Endothelial cell of umbilical vein (primary cell): Measurements from ENCODE around the gene FUT8. TPM values are rescaled to one million over a fixed set of nuclear protein-coding genes. Genes with fewer than 3 reads are reported as not detected.

Experiments
- BruUV-seq: library from RNA; stranded (reverse); fragments of 400-500 nt; replicated peaks from 2 replicates; lab custom pipeline; 2021; lab: Mats Ljungman, UMichigan
- CTCF ChIA-PET: fragments of 300-600, 350-600 bp; sonication (Branson Sonifier 250); formaldehyde crosslinking; loops from one replicate; lab custom pipeline; 2021; ENCODE audit warnings: antibody characterized with exemption, inconsistent platforms; lab: Charles Lee
- POLR2A ChIA-PET: fragments of 300-600, 350-600 bp; sonication (Branson Sonifier 250); formaldehyde crosslinking; loops from one replicate; lab custom pipeline; 2021; ENCODE audit warnings: antibody characterized with exemption, inconsistent platforms; lab: Charles Lee
- DNase-seq: peaks from one replicate; pipeline ENCODE4 v3.0.0-alpha.2; 2011; ENCODE audit warnings: low read depth, low spot score
- FAIRE-seq: peaks from 2 replicates; lab custom pipeline; 2011; peaks lifted over from hg19 to GRCh38; lab: Jason Lieb, UNC
- H2AFZ ChIP-seq: 2 replicates; pipeline ENCODE4 v1.6.0; 2012; ENCODE audit warnings: low read depth, low read length, control low read depth, inconsistent platforms
- H3K27ac ChIP-seq: 2 replicates; pipeline ENCODE4 v1.5.1; 2011; ENCODE audit warnings: low read depth, mild to moderate bottlenecking, control low read depth, low read length, moderate library complexity; ENCODE audit not compliant: insufficient read depth
- H3K27me3 ChIP-seq, 2 experiments: 2 replicates each; pipeline versions ENCODE4 v1.6.0 to v1.6.1; 2011; ENCODE audit warnings: low read length in 2 of 2, mixed read lengths in 1 of 2; ENCODE audit not compliant: control insufficient read depth in 2 of 2, insufficient read depth in 2 of 2
- H3K36me3 ChIP-seq, 2 experiments: 2 replicates in 1 of 2; 3 replicates in 1 of 2; pipeline ENCODE4 v1.5.1; 2011; ENCODE audit warnings: low read length in 2 of 2, mild to moderate bottlenecking in 1 of 2, moderate library complexity in 1 of 2; ENCODE audit not compliant: control insufficient read depth in 2 of 2, insufficient read depth in 2 of 2; ENCODE audit errors: extremely low read depth in 1 of 2
- H3K4me1 ChIP-seq: 3 replicates; pipeline ENCODE4 v1.5.1; 2011; ENCODE audit warnings: mild to moderate bottlenecking, low read length; ENCODE audit not compliant: control insufficient read depth, insufficient read depth; ENCODE audit errors: extremely low read depth
- H3K4me2 ChIP-seq: 2 replicates; pipeline ENCODE4 v1.6.1; 2011; ENCODE audit warnings: low read length, control low read depth, mixed read lengths; ENCODE audit not compliant: insufficient read depth
- H3K4me3 ChIP-seq, 3 experiments: fragments of 200-600 bp in 1 of 3; sonication (generic), shearing (Covaris generic) in 1 of 3; replicated peaks in 1 of 3; 2 replicates each; pipeline ENCODE4 v1.5.1; 2011 to 2016; ENCODE audit warnings: control low read depth in 3 of 3, low read length in 3 of 3, mild to moderate bottlenecking in 2 of 3, inconsistent platforms in 1 of 3, low read depth in 1 of 3, moderate library complexity in 1 of 3; ENCODE audit not compliant: insufficient read depth in 1 of 3
- H3K79me2 ChIP-seq: 2 replicates; pipeline ENCODE4 v1.6.0; 2012; ENCODE audit warnings: low read length, inconsistent platforms; ENCODE audit not compliant: control insufficient read depth, insufficient read depth
- H3K9ac ChIP-seq: replicated peaks from 2 replicates; pipeline ENCODE3; 2011; ENCODE audit warnings: low read length, control low read depth; ENCODE audit not compliant: insufficient read depth; ENCODE audit errors: extremely low read depth
- H3K9me1 ChIP-seq: replicated peaks from 3 replicates; pipeline ENCODE4 v1.6.0; 2011; ENCODE audit warnings: mild to moderate bottlenecking, low read length; ENCODE audit not compliant: control insufficient read depth, insufficient read depth; ENCODE audit errors: extremely low read depth
- H3K9me3 ChIP-seq: replicated peaks from 2 replicates; pipeline ENCODE4 v1.5.1; 2012; ENCODE audit warnings: low read length, inconsistent platforms; ENCODE audit not compliant: control insufficient read depth, insufficient read depth
- H4K20me1 ChIP-seq: replicated peaks from 2 replicates; pipeline ENCODE3; 2011; ENCODE audit warnings: mild to moderate bottlenecking, low read length; ENCODE audit not compliant: control insufficient read depth, insufficient read depth; ENCODE audit errors: extremely low read depth
- CTCF ChIP-seq, 2 donors: IDR thresholded peaks; 1 replicate in 1 of 2; 2 replicates in 1 of 2; pipeline ENCODE4 v1.5.1; 2011; ENCODE audit warnings: low read length in 2 of 2, mild to moderate bottlenecking in 2 of 2, moderate library complexity in 2 of 2, control low read depth in 1 of 2, inconsistent platforms in 1 of 2, low read depth in 1 of 2; ENCODE audit not compliant: insufficient read depth in 1 of 2; ENCODE audit errors: extremely low read depth in 1 of 2
- EZH2 ChIP-seq: IDR thresholded peaks from 2 replicates; pipeline ENCODE4 v1.6.1; 2012; ENCODE audit warnings: borderline replicate concordance, low read depth, mild to moderate bottlenecking, moderate library complexity, low read length, inconsistent platforms; ENCODE audit not compliant: severe bottlenecking
- FOS ChIP-seq: IDR thresholded peaks from 2 replicates; pipeline ENCODE4 v1.6.1; 2011; ENCODE audit warnings: mild to moderate bottlenecking, low read length, moderate library complexity, borderline replicate concordance; ENCODE audit not compliant: insufficient read depth
- GATA2 ChIP-seq: IDR thresholded peaks from 2 replicates; pipeline ENCODE4 v1.7.0; 2011; ENCODE audit warnings: low read depth, mild to moderate bottlenecking, moderate library complexity, mixed read lengths, low read length; ENCODE audit not compliant: insufficient read length, insufficient read depth
- JUN ChIP-seq: IDR thresholded peaks from 2 replicates; pipeline ENCODE4 v1.6.1; 2011; ENCODE audit warnings: borderline replicate concordance, low read depth; ENCODE audit not compliant: insufficient read length, insufficient read depth
- MAX ChIP-seq: IDR thresholded peaks from 2 replicates; pipeline ENCODE4 v1.6.1; 2011; ENCODE audit not compliant: insufficient read depth, insufficient read length
- MYC ChIP-seq: IDR thresholded peaks from one replicate; pipeline ENCODE4 v1.6.1; 2011; ENCODE audit warnings: mild to moderate bottlenecking, low read depth, low read length
- POLR2A ChIP-seq: IDR thresholded peaks from 2 replicates; pipeline ENCODE4 v1.6.1; 2012; ENCODE audit warnings: low read depth, mild to moderate bottlenecking, control low read depth, low read length
- POLR2AphosphoS5 ChIP-seq: IDR thresholded peaks from 2 replicates; pipeline ENCODE4 v1.6.1; 2012; ENCODE audit warnings: low read depth, mild to moderate bottlenecking, control low read depth, low read length, moderate library complexity; ENCODE audit not compliant: insufficient read depth
- dilution Hi-C: fragments of 300-500 bp; cut with MboI; formaldehyde crosslinking; loops from one replicate; pipeline ENCODE4 v1.15.0; 2019; ENCODE audit warnings: low sequenced_read_pairs; ENCODE audit not compliant: extremely low pct_ligation_motif_present
- intact Hi-C: fragments of 100-400 bp; cut with micrococcal nuclease; formaldehyde crosslinking; loops from one replicate; pipeline ENCODE4 v1.10.0; 2022
- polyA plus RNA-seq, 4 experiments: library from polyadenylated mRNA; depleted of rRNA in 3 of 4; stranded (reverse) in 3 of 4; unstranded in 1 of 4; fragments of >200 nt; gene quantifications; 2 replicates each; pipeline versions ENCODE4 v1.2.1 to v1.2.3, GENCODE V29; 2011 to 2012; ENCODE audit warnings: missing spikeins in 1 of 4
- total RNA-seq: library from RNA; stranded (reverse); gene quantifications from 2 replicates; pipeline ENCODE4 v1.2.3, GENCODE V29; 2021

The FUT8 gene
- total and polyA plus RNA-seq, 2 donors (not counting 3 experiments of a cell fraction or from before 2014, with no cell fraction given): 16.7 to 38.8 TPM

GRCh38 chr14:65513671-65514070 lies 101.1 kb downstream of the FUT8 start:
- Histone ChIP-seq H3K27ac (no peak overlapping the region), H3K79me2 (peaks cover 40% of the 10 kb centered on the region), H3K27me3 (no peaks in the 10 kb centered on the region), H3K9me3 (no peaks in the 10 kb centered on the region), H3K4me2 (no peak overlapping the region), H3K36me3 (no peaks in the 10 kb centered on the region), H4K20me1 (no peaks in the 10 kb centered on the region), H3K4me1 (no peaks in the 10 kb centered on the region), H3K9ac (no peak overlapping the region), H2AFZ (no peak overlapping the region), H3K9me1 (no peaks in the 10 kb centered on the region), H3K4me3 (no peak overlapping the region)
- FAIRE-seq (no peak), DNase-seq (no peak)
- no TSS peak for BruUV-seq
- TF ChIP-seq FOS (no peak), GATA2 (no peak), MAX (no peak), POLR2A (no peak), POLR2AphosphoS5 (no peak), CTCF (IDR thresholded peaks at IDR 0.05; ENCODE audit: extremely low read depth in 1 of 2, insufficient read depth in 1 of 2, low read depth in 1 of 2, low read length in 2 of 2) (no peak), JUN (no peak), EZH2 (no peak), MYC (no peak)
- CTCF ChIA-PET: no interaction called here
- intact Hi-C loops: no loop called here
- POLR2A ChIA-PET: no interaction called here
- dilution Hi-C loops: no loop called here
